Vagina (tissue), 2 donors: ENCODE results near the gene GPR17.

Experiments used
- CTCF ChIP-seq, 3 experiments: fragments of 450-650 bp in 2 of 3; fragments of 200-600 bp in 1 of 3; sonication (generic) in 1 of 3; IDR thresholded peaks; one replicate each; pipeline ENCODE4 v1.5.1; 2017 to 2019; ENCODE audit warnings: antibody characterized with exemption in 3 of 3, mild to moderate bottlenecking in 2 of 3, moderate library complexity in 2 of 3
- POLR2A ChIP-seq, 2 donors: fragments of 450-650 bp; IDR thresholded peaks; one replicate each; pipeline ENCODE4 v1.6.1; 2017; ENCODE audit warnings: antibody characterized with exemption in 2 of 2, mild to moderate bottlenecking in 2 of 2, moderate library complexity in 2 of 2
- POLR2AphosphoS5 ChIP-seq, 2 donors: sonication (generic); formaldehyde crosslinking; IDR thresholded peaks; one replicate each; pipeline ENCODE4 v1.9.0; 2017; ENCODE audit warnings: antibody characterized with exemption in 2 of 2, mild to moderate bottlenecking in 2 of 2, low read depth in 1 of 2; ENCODE audit not compliant: insufficient read depth in 1 of 2

DNA sequence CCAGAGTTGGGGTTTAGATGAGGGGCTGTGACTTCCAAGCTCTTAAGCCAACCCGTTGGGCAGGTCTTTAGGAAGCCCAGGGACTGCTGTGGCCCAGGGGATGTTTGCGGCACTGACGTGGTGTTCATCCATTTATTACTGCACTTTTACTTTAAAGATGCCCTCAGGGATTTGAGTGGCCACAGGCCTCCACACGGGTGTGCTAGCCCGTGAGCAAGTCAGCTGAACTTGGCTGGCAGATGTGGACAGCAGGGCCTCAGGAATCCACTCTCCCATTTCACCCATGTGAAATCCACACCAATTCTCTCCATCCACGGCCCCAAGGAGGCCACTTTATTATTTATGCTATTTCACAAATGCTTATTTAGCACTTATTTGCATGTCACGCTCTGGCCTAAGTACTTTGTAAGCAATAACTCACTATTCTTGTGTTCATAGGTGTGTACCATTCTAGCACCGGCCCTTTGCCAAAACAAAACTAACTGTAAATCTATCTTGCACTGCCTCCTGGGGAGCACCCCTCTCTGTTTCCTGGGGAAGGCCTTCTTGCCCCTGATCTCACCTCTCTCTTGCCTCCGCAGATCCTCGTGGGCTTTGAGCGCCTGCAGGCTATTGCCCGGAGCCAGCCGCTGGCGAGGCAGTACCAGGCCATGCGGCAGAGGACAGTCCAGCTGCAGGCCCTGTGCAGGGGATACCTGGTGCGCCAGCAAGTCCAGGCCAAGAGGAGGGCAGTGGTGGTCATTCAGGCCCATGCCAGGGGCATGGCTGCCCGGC is 39.1 kb upstream of the GPR17 start:
- TF ChIP-seq POLR2AphosphoS5 (IDR thresholded peaks at IDR 0.05; ENCODE audit: insufficient read depth in 1 of 2, low read depth in 1 of 2) (no peak), POLR2A (IDR thresholded peaks at IDR 0.05) (no peak), CTCF (IDR thresholded peaks at IDR 0.05) (no peak)
